Measurements from ENCODE around the gene ZBTB17. TPM values are rescaled to one million over a fixed set of nuclear protein-coding genes. Genes with fewer than 3 reads are reported as not detected.

The ZBTB17 gene
- total RNA-seq, 1 experiment from 2014 or later = 17.4 TPM

GRCh38 chr1:15944308-15945010, 31.4 kb downstream of the ZBTB17 start:
- H3K27me3 ChIP-seq (ENCODE audit: insufficient read depth, low read depth) = no peaks in the 10 kb centered on the region
- peaks cover 2% of the 10 kb centered on the region; the same call in 1 of the 2 replicates for H3F3A ChIP-seq (ENCODE audit: insufficient read depth, low read depth)
- H3K4me3 ChIP-seq = no peak overlapping the region
- no TSS peak for BruUV-seq (replicated peaks)
- intact Hi-C loops (cut with micrococcal nuclease; ENCODE audit: unreplicated experiment) = no loop called here
- no peaks in the 10 kb centered on the region for H4K20me1 ChIP-seq (ENCODE audit: insufficient read depth)
- TF ChIP-seq EZH2 (IDR thresholded peaks at IDR 0.05; ENCODE audit: low read depth) (no peak), CTCF (conservative IDR thresholded peaks at IDR 0.05) (no peak)
- H3K9me3 ChIP-seq (ENCODE audit: insufficient read depth, low read depth) = no peaks in the 10 kb centered on the region
- no peak for DNase-seq
- H3K27ac ChIP-seq = no peak overlapping the region
- CTCF ChIA-PET = no interaction called here
- H3K4me1 ChIP-seq (replicated peaks; ENCODE audit: insufficient read depth) = no peaks in the 10 kb centered on the region
- no peaks in the 10 kb centered on the region for H3K36me3 ChIP-seq (ENCODE audit: low read depth)
- no peaks in the 10 kb centered on the region for H3K79me2 ChIP-seq (ENCODE audit: low read depth)
- no peak overlapping the region for H3K4me2 ChIP-seq
- H2AFZ ChIP-seq = no peak overlapping the region
- POLR2A ChIA-PET (ENCODE audit: unreplicated experiment) = no interaction called here
- no peaks in the 10 kb centered on the region for H3K9me2 ChIP-seq (ENCODE audit: insufficient read depth)

- H3K27ac ChIP-seq = no peak overlapping the region
- H3K27me3 ChIP-seq (ENCODE audit: insufficient read depth, low read depth) = no peaks in the 10 kb centered on the region
- ChIA-PET CTCF (no interaction called here), POLR2A (ENCODE audit: unreplicated experiment) (no interaction called here)
- no peaks in the 10 kb centered on the region for H3K79me2 ChIP-seq (ENCODE audit: low read depth)
- no peaks in the 10 kb centered on the region for H4K20me1 ChIP-seq (ENCODE audit: insufficient read depth)
- no peak overlapping the region for H3K4me2 ChIP-seq
- no TSS peak for BruUV-seq (replicated peaks)
- no peak for DNase-seq
- H3K4me3 ChIP-seq = no peak overlapping the region
- no peaks in the 10 kb centered on the region for H3K9me2 ChIP-seq (ENCODE audit: insufficient read depth)
- no peaks in the 10 kb centered on the region for H3K4me1 ChIP-seq (replicated peaks; ENCODE audit: insufficient read depth)
- no peak for TF ChIP-seq EZH2 (IDR thresholded peaks at IDR 0.05; ENCODE audit: low read depth)
- H3F3A ChIP-seq (ENCODE audit: insufficient read depth, low read depth) = peaks cover 5% of the 10 kb centered on the region; the same call in 1 of the 2 replicates
- H2AFZ ChIP-seq = no peak overlapping the region
- H3K9me3 ChIP-seq (ENCODE audit: insufficient read depth, low read depth) = no peaks in the 10 kb centered on the region
- H3K36me3 ChIP-seq (ENCODE audit: low read depth) = no peaks in the 10 kb centered on the region
- intact Hi-C loops (cut with micrococcal nuclease; ENCODE audit: unreplicated experiment) = no loop called here
Observed at GRCh38 chr1:15943992-15944307, 32.0 kb downstream of the ZBTB17 start.

- TF ChIP-seq CTCF (conservative IDR thresholded peaks at IDR 0.05) = no peak
- TF ChIP-seq EZH2 (IDR thresholded peaks at IDR 0.05; ENCODE audit: low read depth) = no peak
- ChIA-PET CTCF (no interaction called here), POLR2A (ENCODE audit: unreplicated experiment) (no interaction called here)
- DNase-seq = no peak
- intact Hi-C loops (cut with micrococcal nuclease; ENCODE audit: unreplicated experiment) = no loop called here
- H4K20me1 ChIP-seq (ENCODE audit: insufficient read depth) = no peaks in the 10 kb centered on the region
- no peak overlapping the region for H2AFZ ChIP-seq
- no peaks in the 10 kb centered on the region for H3K4me1 ChIP-seq (replicated peaks; ENCODE audit: insufficient read depth)
- no peak overlapping the region for H3K4me3 ChIP-seq
- no peak overlapping the region for H3K4me2 ChIP-seq
- no peaks in the 10 kb centered on the region for H3K36me3 ChIP-seq (ENCODE audit: low read depth)
- H3K9me3 ChIP-seq (ENCODE audit: insufficient read depth, low read depth) = no peaks in the 10 kb centered on the region
- no peaks in the 10 kb centered on the region for H3K9me2 ChIP-seq (ENCODE audit: insufficient read depth)
- H3K79me2 ChIP-seq (ENCODE audit: low read depth) = no peaks in the 10 kb centered on the region
- no peak overlapping the region for H3K27ac ChIP-seq
- peaks cover 5% of the 10 kb centered on the region; the same call in 1 of the 2 replicates for H3F3A ChIP-seq (ENCODE audit: insufficient read depth, low read depth)
- no peaks in the 10 kb centered on the region for H3K27me3 ChIP-seq (ENCODE audit: insufficient read depth, low read depth)
- BruUV-seq (replicated peaks) = no TSS peak
Observed at GRCh38 chr1:15943328-15943991, 32.4 kb downstream of the ZBTB17 start.
